ENCODE data around the gene PDCD1LG2. TPM values are rescaled to one million over a fixed set of nuclear protein-coding genes. Genes with fewer than 3 reads are reported as not detected.
"Not testable (repeated sequence)": the region's sequence is repeated elsewhere in the genome, so short reads cannot be mapped to it uniquely, and the experiment has no call there.

The PDCD1LG2 gene
- total and polyA plus RNA-seq, 2 donors: 3.4 to 8.2 TPM

DNA sequence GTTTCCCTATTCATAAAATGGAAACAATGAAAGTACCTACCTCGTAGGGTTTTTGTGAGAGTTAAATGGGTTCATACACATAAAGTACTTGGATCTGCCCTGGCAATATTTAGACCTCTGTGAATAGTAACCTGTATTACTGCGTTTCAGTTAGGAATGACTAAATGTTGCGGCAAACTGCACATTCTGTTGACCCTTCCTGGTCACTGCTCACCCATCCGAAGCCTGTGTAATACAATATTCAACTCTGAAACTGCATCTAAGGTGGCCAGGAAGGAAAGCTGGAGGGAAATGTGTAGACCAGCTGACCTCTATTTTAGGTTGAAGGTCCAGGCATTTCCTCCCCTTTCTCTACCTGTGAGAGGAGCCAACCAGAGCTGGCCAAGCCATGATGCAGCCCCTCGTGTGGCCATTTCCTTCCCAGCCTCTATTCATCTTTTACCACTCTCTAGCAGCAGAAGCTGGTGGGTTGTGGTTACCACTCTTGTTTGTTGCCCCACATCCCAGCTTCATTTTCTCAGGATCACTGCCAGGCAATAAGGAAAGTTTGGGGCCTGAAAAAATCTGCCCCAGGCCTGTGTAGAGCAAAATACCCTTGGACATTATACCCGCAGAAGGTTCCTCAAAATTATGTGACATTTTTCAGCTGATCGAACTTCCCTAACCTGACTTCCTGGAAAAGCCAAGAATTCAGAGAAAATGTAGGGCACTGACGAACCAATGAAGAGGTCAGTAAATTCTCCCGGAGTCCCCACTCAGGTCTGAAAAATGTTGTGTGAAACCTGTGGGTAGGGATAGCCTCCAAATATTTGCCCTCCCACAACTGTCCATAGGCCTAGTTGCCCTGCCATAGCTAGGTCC lies 20.5 kb upstream of the PDCD1LG2 start:
- no peak for DNase-seq (ENCODE audit: low read depth in 6 of 9, low spot score in 9 of 9)
- Histone ChIP-seq H3K9me3 (ENCODE audit: control insufficient read depth in 2 of 2, insufficient read depth in 1 of 2, low read length in 1 of 2) (no peaks in the 10 kb centered on the region), H3K4me1 (ENCODE audit: control insufficient read depth in 2 of 2, insufficient read depth in 2 of 2, low read length in 2 of 2) (peaks cover 0 to 4% of the 10 kb centered on the region in 2 donors), H3K4me3 (ENCODE audit: low read length in 2 of 2) (no peak overlapping the region), H3K27me3 (ENCODE audit: control insufficient read depth in 2 of 2, insufficient read depth in 1 of 2, low read length in 1 of 2) (no peaks in the 10 kb centered on the region), H3K27ac (ENCODE audit: low read depth in 1 of 2, low read length in 1 of 2) (no peak overlapping the region), H3K36me3 (ENCODE audit: control insufficient read depth in 2 of 2, insufficient read depth in 2 of 2, low read length in 1 of 2) (no peaks in the 10 kb centered on the region)
- 84% methylated on average over 9 of the region's 9 CpGs for WGBS

GRCh38 chr9:5492965-5493678 lies 17.2 kb upstream of the PDCD1LG2 start:
- 50% methylated on average over 1 of the region's 1 CpG for WGBS
- Histone ChIP-seq H3K36me3 (ENCODE audit: control insufficient read depth in 2 of 2, insufficient read depth in 2 of 2, low read length in 1 of 2) (no peaks in the 10 kb centered on the region), H3K4me1 (ENCODE audit: control insufficient read depth in 2 of 2, insufficient read depth in 2 of 2, low read length in 2 of 2) (peaks cover 0 to 4% of the 10 kb centered on the region in 2 donors), H3K4me3 (ENCODE audit: low read length in 2 of 2) (no peak overlapping the region), H3K27me3 (ENCODE audit: control insufficient read depth in 2 of 2, insufficient read depth in 1 of 2, low read length in 1 of 2) (no peaks in the 10 kb centered on the region), H3K9me3 (ENCODE audit: control insufficient read depth in 2 of 2, insufficient read depth in 1 of 2, low read length in 1 of 2) (no peaks in the 10 kb centered on the region), H3K27ac (ENCODE audit: low read depth in 1 of 2, low read length in 1 of 2) (peak overlapping the region in 1 of 2 donors; percentile 12)
- no peak for DNase-seq (ENCODE audit: low read depth in 6 of 9, low spot score in 9 of 9)

- no peaks in the 10 kb centered on the region for H3K36me3 ChIP-seq (ENCODE audit: control insufficient read depth in 2 of 2, insufficient read depth in 2 of 2, low read length in 1 of 2)
- no peaks in the 10 kb centered on the region for H3K27me3 ChIP-seq (ENCODE audit: control insufficient read depth in 2 of 2, insufficient read depth in 1 of 2, low read length in 1 of 2)
- WGBS: 51% methylated on average over 8 of the region's 8 CpGs
- peaks cover 0 to 4% of the 10 kb centered on the region in 2 donors for H3K4me1 ChIP-seq (ENCODE audit: control insufficient read depth in 2 of 2, insufficient read depth in 2 of 2, low read length in 2 of 2)
- peak in 1 of 9 donors; percentile 27 for DNase-seq (ENCODE audit: low read depth in 6 of 9, low spot score in 9 of 9)
- H3K27ac ChIP-seq (ENCODE audit: low read depth in 1 of 2, low read length in 1 of 2): peak overlapping the region; percentile 31 to 70
- no peak overlapping the region for H3K4me3 ChIP-seq (ENCODE audit: low read length in 2 of 2)
- no peaks in the 10 kb centered on the region for H3K9me3 ChIP-seq (ENCODE audit: control insufficient read depth in 2 of 2, insufficient read depth in 1 of 2, low read length in 1 of 2)
Measured at GRCh38 chr9:5493679-5494511, 16.4 kb upstream of the PDCD1LG2 start.

- not testable (repeated sequence) for H3K27ac ChIP-seq (ENCODE audit: low read depth in 1 of 2, low read length in 1 of 2); H3K36me3 ChIP-seq (ENCODE audit: control insufficient read depth in 2 of 2, insufficient read depth in 2 of 2, low read length in 1 of 2); DNase-seq (ENCODE audit: low read depth in 6 of 9, low spot score in 9 of 9); H3K9me3 ChIP-seq (ENCODE audit: control insufficient read depth in 2 of 2, insufficient read depth in 1 of 2, low read length in 1 of 2); H3K27me3 ChIP-seq (ENCODE audit: control insufficient read depth in 2 of 2, insufficient read depth in 1 of 2, low read length in 1 of 2); H3K4me3 ChIP-seq (ENCODE audit: low read length in 2 of 2); H3K4me1 ChIP-seq (ENCODE audit: control insufficient read depth in 2 of 2, insufficient read depth in 2 of 2, low read length in 2 of 2)
- 93% methylated on average over 3 of the region's 3 CpGs for WGBS
Measured at GRCh38 chr9:5494765-5495164, 15.6 kb upstream of the PDCD1LG2 start.

DNA sequence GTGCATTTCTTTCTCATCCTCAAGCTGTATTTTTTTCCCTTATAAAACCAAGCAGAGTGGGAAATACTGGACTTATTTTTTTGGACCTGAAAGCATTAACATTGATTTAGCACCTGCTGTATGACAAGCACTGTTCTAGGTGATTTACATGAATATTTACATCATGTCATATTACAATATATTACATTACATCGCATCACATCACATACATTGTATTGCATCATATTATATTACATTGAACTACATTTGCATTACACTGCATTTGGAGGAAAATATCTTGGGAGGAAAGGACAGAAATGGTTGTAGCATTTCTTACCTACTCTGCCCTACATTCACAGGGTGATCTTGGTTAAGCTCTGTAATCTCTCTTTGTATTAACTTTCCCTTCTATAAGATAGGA lies 11.2 kb upstream of the PDCD1LG2 start:
- Histone ChIP-seq H3K36me3 (ENCODE audit: control insufficient read depth in 2 of 2, insufficient read depth in 2 of 2, low read length in 1 of 2) (no peaks in the 10 kb centered on the region), H3K27ac (ENCODE audit: low read depth in 1 of 2, low read length in 1 of 2) (no peak overlapping the region), H3K9me3 (ENCODE audit: control insufficient read depth in 2 of 2, insufficient read depth in 1 of 2, low read length in 1 of 2) (no peaks in the 10 kb centered on the region), H3K4me1 (ENCODE audit: control insufficient read depth in 2 of 2, insufficient read depth in 2 of 2, low read length in 2 of 2) (no peaks in the 10 kb centered on the region), H3K27me3 (ENCODE audit: control insufficient read depth in 2 of 2, insufficient read depth in 1 of 2, low read length in 1 of 2) (no peaks in the 10 kb centered on the region), H3K4me3 (ENCODE audit: low read length in 2 of 2) (no peak overlapping the region)
- no peak for DNase-seq (ENCODE audit: low read depth in 6 of 9, low spot score in 9 of 9)
- WGBS: 96% methylated on average over 1 of the region's 1 CpG

GRCh38 chr9:5499889-5500398 lies 10.4 kb upstream of the PDCD1LG2 start:
- H3K4me3 ChIP-seq (ENCODE audit: low read length in 2 of 2): no peak overlapping the region
- whole genome bisulfite sequencing: 44% methylated on average over 4 of the region's 4 CpGs
- peak overlapping the region in 1 of 2 donors; percentile 31 for H3K27ac ChIP-seq (ENCODE audit: low read depth in 1 of 2, low read length in 1 of 2)
- no peak for DNase-seq (ENCODE audit: low read depth in 6 of 9, low spot score in 9 of 9)
- no peaks in the 10 kb centered on the region for H3K9me3 ChIP-seq (ENCODE audit: control insufficient read depth in 2 of 2, insufficient read depth in 1 of 2, low read length in 1 of 2)
- H3K27me3 ChIP-seq (ENCODE audit: control insufficient read depth in 2 of 2, insufficient read depth in 1 of 2, low read length in 1 of 2): no peaks in the 10 kb centered on the region
- H3K4me1 ChIP-seq (ENCODE audit: control insufficient read depth in 2 of 2, insufficient read depth in 2 of 2, low read length in 2 of 2): no peaks in the 10 kb centered on the region
- no peaks in the 10 kb centered on the region for H3K36me3 ChIP-seq (ENCODE audit: control insufficient read depth in 2 of 2, insufficient read depth in 2 of 2, low read length in 1 of 2)

GRCh38 chr9:5500441-5501235 lies 9.7 kb upstream of the PDCD1LG2 start:
- H3K36me3 ChIP-seq (ENCODE audit: control insufficient read depth in 2 of 2, insufficient read depth in 2 of 2, low read length in 1 of 2): no peaks in the 10 kb centered on the region
- H3K27ac ChIP-seq (ENCODE audit: low read depth in 1 of 2, low read length in 1 of 2): no peak overlapping the region
- no peak for DNase-seq (ENCODE audit: low read depth in 6 of 9, low spot score in 9 of 9)
- H3K27me3 ChIP-seq (ENCODE audit: control insufficient read depth in 2 of 2, insufficient read depth in 1 of 2, low read length in 1 of 2): no peaks in the 10 kb centered on the region
- no peaks in the 10 kb centered on the region for H3K4me1 ChIP-seq (ENCODE audit: control insufficient read depth in 2 of 2, insufficient read depth in 2 of 2, low read length in 2 of 2)
- H3K9me3 ChIP-seq (ENCODE audit: control insufficient read depth in 2 of 2, insufficient read depth in 1 of 2, low read length in 1 of 2): no peaks in the 10 kb centered on the region
- H3K4me3 ChIP-seq (ENCODE audit: low read length in 2 of 2): no peak overlapping the region
- WGBS: 79% methylated on average over 18 of the region's 18 CpGs

- no peak for DNase-seq (ENCODE audit: low read depth in 6 of 9, low spot score in 9 of 9)
- Histone ChIP-seq H3K9me3 (ENCODE audit: control insufficient read depth in 2 of 2, insufficient read depth in 1 of 2, low read length in 1 of 2) (no peaks in the 10 kb centered on the region), H3K4me3 (ENCODE audit: low read length in 2 of 2) (no peak overlapping the region), H3K4me1 (ENCODE audit: control insufficient read depth in 2 of 2, insufficient read depth in 2 of 2, low read length in 2 of 2) (no peaks in the 10 kb centered on the region), H3K27ac (ENCODE audit: low read depth in 1 of 2, low read length in 1 of 2) (no peak overlapping the region), H3K36me3 (ENCODE audit: control insufficient read depth in 2 of 2, insufficient read depth in 2 of 2, low read length in 1 of 2) (no peaks in the 10 kb centered on the region), H3K27me3 (ENCODE audit: control insufficient read depth in 2 of 2, insufficient read depth in 1 of 2, low read length in 1 of 2) (no peaks in the 10 kb centered on the region)
- 89% methylated on average over 6 of the region's 6 CpGs for WGBS
Measured at GRCh38 chr9:5502553-5502952, 7.8 kb upstream of the PDCD1LG2 start.
